Ectodermal cell (in vitro differentiated cells): ENCODE results near the gene FRYL.

Experiments
- H3K27ac ChIP-seq: 2 replicates; pipeline ENCODE4 v1.7.0; 2013; ENCODE audit warnings: mild to moderate bottlenecking, low read depth, low read length; ENCODE audit not compliant: insufficient read depth, poor library complexity, severe bottlenecking
- H3K27me3 ChIP-seq: 2 replicates; pipeline ENCODE4 v1.7.0; 2013; ENCODE audit warnings: mild to moderate bottlenecking, low read length; ENCODE audit not compliant: insufficient read depth, control insufficient read depth, poor library complexity, severe bottlenecking
- H3K36me3 ChIP-seq: one replicate; pipeline ENCODE4 v1.7.0; 2013; ENCODE audit warnings: low read length; ENCODE audit not compliant: control insufficient read depth, insufficient read depth
- H3K4me1 ChIP-seq: one replicate; pipeline ENCODE4 v1.7.0; 2013; ENCODE audit warnings: low read length; ENCODE audit not compliant: control insufficient read depth, insufficient read depth
- H3K4me3 ChIP-seq: 2 replicates; pipeline ENCODE4 v1.7.0; 2013; ENCODE audit warnings: low read depth, low read length, control low read depth; ENCODE audit not compliant: insufficient read depth
- H3K9me3 ChIP-seq: 2 replicates; pipeline ENCODE4 v1.7.0; 2013; ENCODE audit warnings: mild to moderate bottlenecking, low read length, moderate library complexity; ENCODE audit not compliant: control insufficient read depth
- WGBS, 2 experiments: methylation state at CpG; one replicate each; pipeline ENCODE4 v1.1.7; 2013; ENCODE audit warnings: missing lambda C conversion rate in 2 of 2; 5-methylcytosine and 5-hydroxymethylcytosine counted together

The FRYL gene

GRCh38 chr4:48489683-48490011 is 290.4 kb downstream of the FRYL start:
- WGBS, 2 experiments = 5 to 7% methylated on average over 14 of the region's 14 CpGs
- Histone ChIP-seq H3K4me3 (peak overlapping the region; percentile 31), H3K27me3 (peaks cover 54% of the 10 kb centered on the region)

GRCh38 chr4:48484494-48485168 is 295.4 kb downstream of the FRYL start:
- Histone ChIP-seq H3K27ac (no peak overlapping the region), H3K36me3 (no peaks in the 10 kb centered on the region), H3K27me3 (peaks cover 51% of the 10 kb centered on the region), H3K4me3 (no peak overlapping the region), H3K9me3 (no peaks in the 10 kb centered on the region), H3K4me1 (peaks cover under 1% of the 10 kb centered on the region)
- 86 to 87% methylated on average over 22 of the region's 22 CpGs for WGBS, 2 experiments

More at GRCh38 chr4:48489683-48490011, 290.4 kb downstream of the FRYL start:
- Histone ChIP-seq H3K9me3 (no peaks in the 10 kb centered on the region), H3K27ac (no peak overlapping the region), H3K4me1 (peaks cover 4% of the 10 kb centered on the region), H3K36me3 (no peaks in the 10 kb centered on the region)

- Histone ChIP-seq H3K4me3 (peak overlapping the region; percentile 28), H3K4me1 (no peaks in the 10 kb centered on the region), H3K27me3 (peaks cover 44% of the 10 kb centered on the region), H3K36me3 (no peaks in the 10 kb centered on the region), H3K9me3 (no peaks in the 10 kb centered on the region), H3K27ac (no peak overlapping the region)
- 64 to 65% methylated on average over 66 of the region's 66 CpGs for WGBS, 2 experiments
Measured at GRCh38 chr4:48483777-48484493, 296.1 kb downstream of the FRYL start.

- 3 to 4% methylated on average over 85 of the region's 85 CpGs for WGBS, 2 experiments
- Histone ChIP-seq H3K4me1 (no peaks in the 10 kb centered on the region), H3K4me3 (peak within 1 kb of the TSS; percentile 28), H3K27me3 (peaks cover 37% of the 10 kb centered on the region), H3K9me3 (no peaks in the 10 kb centered on the region), H3K36me3 (no peaks in the 10 kb centered on the region), H3K27ac (no peak within 1 kb of the TSS)
Measured at GRCh38 chr4:48483006-48483776, 296.9 kb downstream of the FRYL start, which contains the start of gene SLC10A4. SLC10A4 (plus strand) TSS chr4:48483343; CDS start chr4:48483562, 219 bp downstream.

- no peaks in the 10 kb centered on the region for H3K9me3 ChIP-seq
- no peak overlapping the region for H3K27ac ChIP-seq
- H3K27me3 ChIP-seq = peaks cover 35% of the 10 kb centered on the region
- H3K36me3 ChIP-seq = no peaks in the 10 kb centered on the region
- no peaks in the 10 kb centered on the region for H3K4me1 ChIP-seq
- no peak overlapping the region for H3K4me3 ChIP-seq
- WGBS, 2 experiments = 80% methylated on average over 1 of the region's 1 CpG; no CpG with 5 or more reads in 1 of the 2 experiments
Measured at GRCh38 chr4:48481581-48481980, 298.5 kb downstream of the FRYL start.

- H3K27ac ChIP-seq = no peak overlapping the region
- WGBS, 2 experiments = 86 to 96% methylated on average over 1 of the region's 2 CpGs
- no peaks in the 10 kb centered on the region for H3K4me1 ChIP-seq
- H3K36me3 ChIP-seq = no peaks in the 10 kb centered on the region
- H3K27me3 ChIP-seq = peaks cover 16% of the 10 kb centered on the region
- H3K9me3 ChIP-seq = no peaks in the 10 kb centered on the region
- no peak overlapping the region for H3K4me3 ChIP-seq
Measured at GRCh38 chr4:48478273-48478672, 301.8 kb downstream of the FRYL start.

GRCh38 chr4:48475770-48476169 is 304.3 kb downstream of the FRYL start:
- 97% methylated on average over 6 of the region's 6 CpGs for WGBS, 2 experiments
- no peaks in the 10 kb centered on the region for H3K27me3 ChIP-seq
- H3K36me3 ChIP-seq = no peaks in the 10 kb centered on the region
- no peak overlapping the region for H3K4me3 ChIP-seq
- H3K27ac ChIP-seq = no peak overlapping the region
- H3K4me1 ChIP-seq = peaks cover under 1% of the 10 kb centered on the region
- no peaks in the 10 kb centered on the region for H3K9me3 ChIP-seq

GRCh38 chr4:48472794-48473193 is 307.3 kb downstream of the FRYL start:
- no peaks in the 10 kb centered on the region for H3K9me3 ChIP-seq
- H3K27me3 ChIP-seq = no peaks in the 10 kb centered on the region
- H3K36me3 ChIP-seq = no peaks in the 10 kb centered on the region
- H3K4me1 ChIP-seq = peaks cover 7% of the 10 kb centered on the region
- no peak overlapping the region for H3K4me3 ChIP-seq
- no peak overlapping the region for H3K27ac ChIP-seq
- WGBS, 2 experiments = no CpG with 5 or more reads among the region's 1 CpG

- H3K9me3 ChIP-seq = no peaks in the 10 kb centered on the region
- H3K36me3 ChIP-seq = no peaks in the 10 kb centered on the region
- 22 to 35% methylated on average over 2 of the region's 2 CpGs for WGBS, 2 experiments
- H3K4me1 ChIP-seq = peaks cover 7% of the 10 kb centered on the region
- no peak overlapping the region for H3K27ac ChIP-seq
- no peaks in the 10 kb centered on the region for H3K27me3 ChIP-seq
- no peak overlapping the region for H3K4me3 ChIP-seq
Measured at GRCh38 chr4:48470570-48470969, 309.5 kb downstream of the FRYL start.

GRCh38 chr4:48470137-48470536 is 309.9 kb downstream of the FRYL start:
- no peak overlapping the region for H3K27ac ChIP-seq
- 100% methylated on average over 1 of the region's 1 CpG; no CpG with 5 or more reads in 1 of the 2 experiments for WGBS, 2 experiments

More at GRCh38 chr4:48470137-48470536, 309.9 kb downstream of the FRYL start:
- Histone ChIP-seq H3K9me3 (no peaks in the 10 kb centered on the region), H3K27me3 (no peaks in the 10 kb centered on the region), H3K36me3 (no peaks in the 10 kb centered on the region), H3K4me1 (peaks cover 7% of the 10 kb centered on the region), H3K4me3 (no peak overlapping the region)
